ENCODE data around the gene CBX8.

Gene CBX8

GRCh38 chr17:79841369-79842135 lies 44.7 kb upstream of the CBX8 start:
- DNase-seq (ENCODE audit: insufficient read length, low spot score) (no peak), FAIRE-seq (no peak)
- no peak for TF ChIP-seq PAX5 (IDR thresholded peaks at IDR 0.05; ENCODE audit: insufficient read depth, low read length, severe bottlenecking)
- no peak for TF ChIP-seq POLR2A (IDR thresholded peaks at IDR 0.05; ENCODE audit: low read depth, low read length)
- TF ChIP-seq POLR2AphosphoS5 (IDR thresholded peaks at IDR 0.05; ENCODE audit: low read depth, low read length) = no peak
- TF ChIP-seq TAF1 (IDR thresholded peaks at IDR 0.05; ENCODE audit: low read depth, low read length) = no peak
- no peak for TF ChIP-seq SPI1 (IDR thresholded peaks at IDR 0.05; ENCODE audit: low read depth, low read length)
- no peak for TF ChIP-seq POU2F2 (IDR thresholded peaks at IDR 0.05; ENCODE audit: low read depth, low read length)

GRCh38 chr17:79840989-79841286 lies 44.1 kb upstream of the CBX8 start:
- DNase-seq (ENCODE audit: insufficient read length, low spot score) (no peak), FAIRE-seq (no peak)
- TF ChIP-seq POLR2AphosphoS5 (IDR thresholded peaks at IDR 0.05; ENCODE audit: low read depth, low read length) (no peak), POLR2A (IDR thresholded peaks at IDR 0.05; ENCODE audit: low read depth, low read length) (no peak), PAX5 (IDR thresholded peaks at IDR 0.05; ENCODE audit: insufficient read depth, low read length, severe bottlenecking) (no peak), POU2F2 (IDR thresholded peaks at IDR 0.05; ENCODE audit: low read depth, low read length) (no peak), SPI1 (IDR thresholded peaks at IDR 0.05; ENCODE audit: low read depth, low read length) (no peak), TAF1 (IDR thresholded peaks at IDR 0.05; ENCODE audit: low read depth, low read length) (no peak)

GRCh38 chr17:79840269-79840988 lies 43.6 kb upstream of the CBX8 start:
- DNase-seq (ENCODE audit: insufficient read length, low spot score) (no peak), FAIRE-seq (peak; percentile 48)
- TF ChIP-seq TAF1 (IDR thresholded peaks at IDR 0.05; ENCODE audit: low read depth, low read length) (no peak), PAX5 (IDR thresholded peaks at IDR 0.05; ENCODE audit: insufficient read depth, low read length, severe bottlenecking) (no peak), SPI1 (IDR thresholded peaks at IDR 0.05; ENCODE audit: low read depth, low read length) (no peak), POLR2A (IDR thresholded peaks at IDR 0.05; ENCODE audit: low read depth, low read length) (no peak), POLR2AphosphoS5 (IDR thresholded peaks at IDR 0.05; ENCODE audit: low read depth, low read length) (no peak), POU2F2 (IDR thresholded peaks at IDR 0.05; ENCODE audit: low read depth, low read length) (no peak)

GRCh38 chr17:79839356-79840268 lies 42.7 kb upstream of the CBX8 start, which contains the start of gene CBX4:
Gene CBX4 (minus strand): TSS chr17:79839440. CDS start chr17:79839251, 189 bp downstream.
- TF ChIP-seq POU2F2 (IDR thresholded peaks at IDR 0.05; ENCODE audit: low read depth, low read length) = peak; percentile 30; the same call in 1 of the 2 replicates
- no peak for TF ChIP-seq PAX5 (IDR thresholded peaks at IDR 0.05; ENCODE audit: insufficient read depth, low read length, severe bottlenecking)
- peak; percentile 43; the same call in 1 of the 2 replicates for TF ChIP-seq POLR2AphosphoS5 (IDR thresholded peaks at IDR 0.05; ENCODE audit: low read depth, low read length)
- TF ChIP-seq TAF1 (IDR thresholded peaks at IDR 0.05; ENCODE audit: low read depth, low read length) = peak; percentile 76; the same call in 1 of the 2 replicates
- TF ChIP-seq SPI1 (IDR thresholded peaks at IDR 0.05; ENCODE audit: low read depth, low read length) = no peak
- TF ChIP-seq POLR2A (IDR thresholded peaks at IDR 0.05; ENCODE audit: low read depth, low read length) = peak; percentile 40; the same call in 1 of the 2 replicates
- FAIRE-seq = peak; percentile 78
- DNase-seq (ENCODE audit: insufficient read length, low spot score) = peak; percentile 95

GRCh38 chr17:79838522-79839274 lies 41.8 kb upstream of the CBX8 start:
- no peak for DNase-seq (ENCODE audit: insufficient read length, low spot score)
- TF ChIP-seq SPI1 (IDR thresholded peaks at IDR 0.05; ENCODE audit: low read depth, low read length) (no peak), POU2F2 (IDR thresholded peaks at IDR 0.05; ENCODE audit: low read depth, low read length) (no peak), PAX5 (IDR thresholded peaks at IDR 0.05; ENCODE audit: insufficient read depth, low read length, severe bottlenecking) (no peak), POLR2A (IDR thresholded peaks at IDR 0.05; ENCODE audit: low read depth, low read length) (no peak), POLR2AphosphoS5 (IDR thresholded peaks at IDR 0.05; ENCODE audit: low read depth, low read length) (no peak), TAF1 (IDR thresholded peaks at IDR 0.05; ENCODE audit: low read depth, low read length) (no peak)
- FAIRE-seq = no peak

GRCh38 chr17:79837888-79838521 lies 41.1 kb upstream of the CBX8 start:
- DNase-seq (ENCODE audit: insufficient read length, low spot score) (no peak), FAIRE-seq (peak; percentile 58)
- no peak for TF ChIP-seq POLR2AphosphoS5 (IDR thresholded peaks at IDR 0.05; ENCODE audit: low read depth, low read length)
- no peak for TF ChIP-seq PAX5 (IDR thresholded peaks at IDR 0.05; ENCODE audit: insufficient read depth, low read length, severe bottlenecking)
- TF ChIP-seq POLR2A (IDR thresholded peaks at IDR 0.05; ENCODE audit: low read depth, low read length) = no peak
- no peak for TF ChIP-seq POU2F2 (IDR thresholded peaks at IDR 0.05; ENCODE audit: low read depth, low read length)
- no peak for TF ChIP-seq SPI1 (IDR thresholded peaks at IDR 0.05; ENCODE audit: low read depth, low read length)
- TF ChIP-seq TAF1 (IDR thresholded peaks at IDR 0.05; ENCODE audit: low read depth, low read length) = no peak

GRCh38 chr17:79836972-79837887 lies 40.4 kb upstream of the CBX8 start:
- FAIRE-seq (peak; percentile 90), DNase-seq (ENCODE audit: insufficient read length, low spot score) (peak; percentile 85)
- TF ChIP-seq POLR2A (IDR thresholded peaks at IDR 0.05; ENCODE audit: low read depth, low read length) (no peak), PAX5 (IDR thresholded peaks at IDR 0.05; ENCODE audit: insufficient read depth, low read length, severe bottlenecking) (no peak), TAF1 (IDR thresholded peaks at IDR 0.05; ENCODE audit: low read depth, low read length) (no peak), POU2F2 (IDR thresholded peaks at IDR 0.05; ENCODE audit: low read depth, low read length) (no peak), POLR2AphosphoS5 (IDR thresholded peaks at IDR 0.05; ENCODE audit: low read depth, low read length) (no peak), SPI1 (IDR thresholded peaks at IDR 0.05; ENCODE audit: low read depth, low read length) (no peak)
